CD4-positive, alpha-beta T cell (primary cell): ENCODE results near the gene PSMD3. TPM values are rescaled to one million over a fixed set of nuclear protein-coding genes. Genes with fewer than 3 reads are reported as not detected.

Experiments
- ATAC-seq: fragments of 200-7000 bp; cut with Tn5 transposase; one replicate; pipeline ENCODE4 v1.10.0; 2022; ENCODE audit warnings: mild to moderate bottlenecking; ENCODE audit not compliant: poor library complexity
- CTCF ChIA-PET: fragments of 350-600 bp; sonication (Branson Sonifier 250); formaldehyde crosslinking; loops from one replicate; lab custom pipeline; 2021; ENCODE audit warnings: antibody characterized with exemption, inconsistent platforms; lab: Charles Lee
- POLR2A ChIA-PET: fragments of 350-600 bp; sonication (Branson Sonifier 250); formaldehyde crosslinking; loops from one replicate; lab custom pipeline; 2021; ENCODE audit warnings: antibody characterized with exemption, inconsistent platforms; lab: Charles Lee
- DNase-seq, 14 experiments: peaks; one replicate each; pipeline ENCODE4 v3.0.0-alpha.2; 2013 to 2020; ENCODE audit warnings: mixed read lengths in 2 of 14
- H3K27ac ChIP-seq, 2 donors: one replicate each; pipeline versions ENCODE4 v1.5.1 to v1.7.0; 2013; ENCODE audit warnings: low read length in 2 of 2, low read depth in 1 of 2, mild to moderate bottlenecking in 1 of 2
- H3K27me3 ChIP-seq, 2 experiments: 1 replicate in 1 of 2; 2 replicates in 1 of 2; pipeline versions ENCODE4 v1.6.1 to v1.7.0; 2013; ENCODE audit warnings: low read length in 2 of 2, control low read depth in 1 of 2, mild to moderate bottlenecking in 1 of 2, moderate library complexity in 1 of 2; ENCODE audit not compliant: insufficient read depth in 2 of 2, control insufficient read depth in 1 of 2
- H3K36me3 ChIP-seq: one replicate; pipeline ENCODE4 v1.6.1; 2013; ENCODE audit warnings: low read length, control low read depth; ENCODE audit not compliant: insufficient read depth
- H3K4me1 ChIP-seq: one replicate; pipeline ENCODE4 v1.6.1; 2013; ENCODE audit warnings: low read length, control low read depth; ENCODE audit not compliant: insufficient read depth
- H3K4me3 ChIP-seq: one replicate; pipeline ENCODE4 v1.5.1; 2013; ENCODE audit warnings: mild to moderate bottlenecking, low read length, moderate library complexity
- H3K9me3 ChIP-seq, 2 experiments: 1 replicate in 1 of 2; 2 replicates in 1 of 2; pipeline versions ENCODE4 v1.6.1 to v1.7.0; 2013; ENCODE audit warnings: low read length in 2 of 2, mild to moderate bottlenecking in 2 of 2, control low read depth in 1 of 2, moderate library complexity in 1 of 2; ENCODE audit not compliant: control insufficient read depth in 1 of 2, insufficient read depth in 1 of 2
- H3K27ac Mint-ChIP-seq: one replicate; pipeline ENCODE4 v1.8.0; 2020; ENCODE audit warnings: mixed read lengths
- H3K27me3 Mint-ChIP-seq: one replicate; pipeline ENCODE4 v1.8.0; 2021; ENCODE audit warnings: mixed read lengths
- H3K36me3 Mint-ChIP-seq: one replicate; pipeline ENCODE4 v1.8.0; 2021; ENCODE audit warnings: low read depth, mixed read lengths
- H3K4me1 Mint-ChIP-seq: one replicate; pipeline ENCODE4 v1.8.0; 2021; ENCODE audit warnings: low read depth, mixed read lengths
- H3K4me3 Mint-ChIP-seq: one replicate; pipeline ENCODE4 v1.8.0; 2020; ENCODE audit warnings: mild to moderate bottlenecking, mixed read lengths
- H3K9me3 Mint-ChIP-seq: one replicate; pipeline ENCODE4 v1.8.0; 2020; ENCODE audit warnings: mixed read lengths
- CTCF ChIP-seq: fragments of 200-600 bp; IDR thresholded peaks from one replicate; pipeline ENCODE4 v1.8.0; 2022; ENCODE audit warnings: antibody characterized with exemption, mild to moderate bottlenecking
- intact Hi-C, 2 experiments: fragments of 100-400 bp; cut with DNase I in 1 of 2; cut with micrococcal nuclease in 1 of 2; formaldehyde crosslinking; loops; one replicate each; pipeline versions ENCODE4 v1.15.1 to v1.9.0; 2023 to 2025; cut with DNase I, micrococcal nuclease
- total RNA-seq, 174 experiments: library from RNA in 2 of 174; stranded (reverse) in 2 of 174; gene quantifications; one replicate each; pipeline ENCODE4 v1.2.3 and lab custom pipeline; 2021 to 2026

Gene PSMD3
- total RNA-seq, 2 experiments from 2014 or later = 66.7 to 71.9 TPM

- Histone ChIP-seq H3K9me3 (no peaks in the 10 kb centered on the region), H3K4me1 (peaks cover 10% of the 10 kb centered on the region), H3K36me3 (no peaks in the 10 kb centered on the region), H3K27me3 (no peaks in the 10 kb centered on the region), H3K27ac (no peak overlapping the region), H3K4me3 (no peak overlapping the region)
- ChIA-PET POLR2A (no interaction called here), CTCF (interaction anchor here (1.3 kb wide), 1 partner anchor 41 kb away, joined by 3 read pairs; the partner anchor contains the start of gene PSMD3)
- peaks cover 11% of the 10 kb centered on the region for H3K4me1 Mint-ChIP-seq
- H3K4me3 Mint-ChIP-seq = no peak overlapping the region
- no peak overlapping the region for H3K27ac Mint-ChIP-seq
- no peaks in the 10 kb centered on the region for H3K27me3 Mint-ChIP-seq
- no peak for DNase-seq
- no peaks in the 10 kb centered on the region for H3K9me3 Mint-ChIP-seq
- no peaks in the 10 kb centered on the region for H3K36me3 Mint-ChIP-seq
- intact Hi-C loops = no loop called here
- no peak for ATAC-seq
- TF ChIP-seq CTCF = no peak
Measured at GRCh38 chr17:39939106-39939505, 41.5 kb upstream of the PSMD3 start.

GRCh38 chr17:39939588-39940419, 40.8 kb upstream of the PSMD3 start:
- TF ChIP-seq CTCF = no peak
- peak overlapping the region; percentile 42 for H3K27ac Mint-ChIP-seq
- H3K9me3 Mint-ChIP-seq = no peaks in the 10 kb centered on the region
- H3K4me1 Mint-ChIP-seq = peaks cover 11% of the 10 kb centered on the region
- Histone ChIP-seq H3K4me1 (peaks cover 10% of the 10 kb centered on the region), H3K4me3 (no peak overlapping the region), H3K36me3 (no peaks in the 10 kb centered on the region), H3K27ac (no peak overlapping the region), H3K27me3 (no peaks in the 10 kb centered on the region), H3K9me3 (no peaks in the 10 kb centered on the region)
- H3K36me3 Mint-ChIP-seq = no peaks in the 10 kb centered on the region
- H3K27me3 Mint-ChIP-seq = no peaks in the 10 kb centered on the region
- DNase-seq (peak in 5 of 14 experiments; percentile 24 to 73 (median 48)), ATAC-seq (peak; percentile 95)
- ChIA-PET CTCF (interaction anchor here (1.3 kb wide), 1 partner anchor 40 kb away, joined by 3 read pairs; the partner anchor contains the start of gene PSMD3), POLR2A (interaction anchor here (0.6 kb wide), 1 partner anchor 482 kb away, joined by 3 read pairs; no protein-coding TSS in a partner anchor)
- intact Hi-C loops = no loop called here
- no peak overlapping the region for H3K4me3 Mint-ChIP-seq

GRCh38 chr17:39943702-39944392, 36.8 kb upstream of the PSMD3 start:
- no peaks in the 10 kb centered on the region for H3K9me3 ChIP-seq
- ChIA-PET POLR2A (no interaction called here), CTCF (no interaction called here)
- Mint-ChIP-seq H3K4me3 (no peak overlapping the region), H3K36me3 (no peaks in the 10 kb centered on the region), H3K27ac (no peak overlapping the region), H3K27me3 (no peaks in the 10 kb centered on the region), H3K4me1 (peaks cover 25% of the 10 kb centered on the region), H3K9me3 (no peaks in the 10 kb centered on the region)
- H3K27me3 ChIP-seq = no peaks in the 10 kb centered on the region
- DNase-seq (no peak), ATAC-seq (no peak)
- no peaks in the 10 kb centered on the region for H3K36me3 ChIP-seq
- no peak for TF ChIP-seq CTCF
- intact Hi-C loops = no loop called here
- H3K27ac ChIP-seq = no peak overlapping the region
- H3K4me1 ChIP-seq = peaks cover 13% of the 10 kb centered on the region
- no peak overlapping the region for H3K4me3 ChIP-seq
